Gastrocnemius medialis (tissue), 4 donors: ENCODE measurements around the gene DCLRE1C.

Experiments used
- POLR2A ChIP-seq, 2 donors: fragments of 450-650 bp; IDR thresholded peaks; one replicate each; pipeline ENCODE4 v1.6.1; 2017; ENCODE audit warnings: antibody characterized with exemption in 2 of 2, mild to moderate bottlenecking in 2 of 2, moderate library complexity in 2 of 2
- TF ChIP-seq, protein P1 (sequence below), 5 experiments: fragments of 450-650 bp in 3 of 5; fragments of 200-600 bp in 2 of 5; sonication (generic) in 2 of 5; IDR thresholded peaks in 4 of 5; conservative IDR thresholded peaks in 1 of 5; 1 replicate in 4 of 5; 2 replicates in 1 of 5; pipeline ENCODE4 v1.5.1; 2016 to 2019; ENCODE audit warnings: antibody characterized with exemption in 5 of 5, mild to moderate bottlenecking in 3 of 5, moderate library complexity in 3 of 5

DNA sequence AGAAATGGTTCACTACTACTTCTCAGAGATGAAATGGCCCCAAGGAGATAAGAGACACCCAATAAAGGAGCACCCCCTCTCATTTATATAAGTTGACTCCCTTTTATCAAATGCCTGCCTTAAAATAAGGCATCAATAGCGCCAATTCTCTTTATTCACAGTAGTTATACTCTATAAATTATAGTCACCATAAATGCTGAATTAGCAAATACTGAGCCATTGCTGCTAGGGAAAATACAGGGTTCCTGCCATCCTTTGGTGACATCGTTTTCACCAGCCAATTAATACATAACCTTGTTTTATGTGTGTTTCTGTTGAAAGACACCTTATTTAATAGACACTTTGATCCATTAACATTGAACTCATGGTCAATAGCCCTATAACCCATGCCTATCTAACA is 28.6 kb downstream of the DCLRE1C start:
- TF ChIP-seq POLR2A (IDR thresholded peaks at IDR 0.05), result no peak
- TF ChIP-seq, protein P1, sequence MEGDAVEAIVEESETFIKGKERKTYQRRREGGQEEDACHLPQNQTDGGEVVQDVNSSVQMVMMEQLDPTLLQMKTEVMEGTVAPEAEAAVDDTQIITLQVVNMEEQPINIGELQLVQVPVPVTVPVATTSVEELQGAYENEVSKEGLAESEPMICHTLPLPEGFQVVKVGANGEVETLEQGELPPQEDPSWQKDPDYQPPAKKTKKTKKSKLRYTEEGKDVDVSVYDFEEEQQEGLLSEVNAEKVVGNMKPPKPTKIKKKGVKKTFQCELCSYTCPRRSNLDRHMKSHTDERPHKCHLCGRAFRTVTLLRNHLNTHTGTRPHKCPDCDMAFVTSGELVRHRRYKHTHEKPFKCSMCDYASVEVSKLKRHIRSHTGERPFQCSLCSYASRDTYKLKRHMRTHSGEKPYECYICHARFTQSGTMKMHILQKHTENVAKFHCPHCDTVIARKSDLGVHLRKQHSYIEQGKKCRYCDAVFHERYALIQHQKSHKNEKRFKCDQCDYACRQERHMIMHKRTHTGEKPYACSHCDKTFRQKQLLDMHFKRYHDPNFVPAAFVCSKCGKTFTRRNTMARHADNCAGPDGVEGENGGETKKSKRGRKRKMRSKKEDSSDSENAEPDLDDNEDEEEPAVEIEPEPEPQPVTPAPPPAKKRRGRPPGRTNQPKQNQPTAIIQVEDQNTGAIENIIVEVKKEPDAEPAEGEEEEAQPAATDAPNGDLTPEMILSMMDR (IDR thresholded peaks at IDR 0.05 in 4 of 5, conservative IDR thresholded peaks at IDR 0.05 in 1 of 5), result no peak
